Calu3 (cell line): ENCODE results near the gene IGFN1. TPM values are rescaled to one million over a fixed set of nuclear protein-coding genes. Genes with fewer than 3 reads are reported as not detected.

Experiments
- BruUV-seq: library from RNA; stranded (reverse); fragments of 400-500 nt; replicated peaks from 2 replicates; lab custom pipeline; 2021; lab: Mats Ljungman, UMichigan
- CTCF ChIA-PET: fragments of 300-600 bp; sonication (Branson Sonifier 250); formaldehyde crosslinking; loops from one replicate; lab custom pipeline; 2022; ENCODE audit warnings: antibody characterized with exemption; lab: Charles Lee
- DNase-seq: peaks from one replicate; pipeline ENCODE4 v3.0.0; 2022
- H3K27ac Mint-ChIP-seq: one replicate; pipeline ENCODE4 v1.8.0; 2022; ENCODE audit warnings: mixed read lengths; ENCODE audit not compliant: unreplicated experiment
- H3K27me3 Mint-ChIP-seq: one replicate; pipeline ENCODE4 v1.8.0; 2022; ENCODE audit warnings: mixed read lengths; ENCODE audit not compliant: unreplicated experiment
- H3K36me3 Mint-ChIP-seq: one replicate; pipeline ENCODE4 v1.8.0; 2022; ENCODE audit warnings: mild to moderate bottlenecking, moderate library complexity, mixed read lengths; ENCODE audit not compliant: insufficient read depth, unreplicated experiment
- H3K4me1 Mint-ChIP-seq: one replicate; pipeline ENCODE4 v1.8.0; 2022; ENCODE audit warnings: mild to moderate bottlenecking, low read depth, mixed read lengths; ENCODE audit not compliant: unreplicated experiment
- H3K4me3 Mint-ChIP-seq: one replicate; pipeline ENCODE4 v1.8.0; 2022; ENCODE audit warnings: mild to moderate bottlenecking, low read depth, moderate library complexity, mixed read lengths; ENCODE audit not compliant: unreplicated experiment
- H3K9me3 Mint-ChIP-seq: one replicate; pipeline ENCODE4 v1.8.0; 2022; ENCODE audit warnings: low read depth, mixed read lengths; ENCODE audit not compliant: unreplicated experiment
- intact Hi-C: fragments of 100-400 bp; cut with micrococcal nuclease; formaldehyde crosslinking; loops from one replicate; pipeline ENCODE4 v1.10.0; 2022; ENCODE audit not compliant: unreplicated experiment
- total RNA-seq: library from RNA; stranded (reverse); gene quantifications from 2 replicates; pipeline ENCODE4 v1.2.3, GENCODE V29; 2022
- TF ChIP-seq, protein P1 (sequence below): fragments of 200-600 bp; IDR thresholded peaks from one replicate; pipeline ENCODE4 v1.8.0; 2022; ENCODE audit warnings: antibody characterized with exemption; ENCODE audit not compliant: unreplicated experiment

Gene IGFN1
- total RNA-seq, 1 experiment from 2014 or later = not detected

- no TSS peak for BruUV-seq
- intact Hi-C loops = no loop called here
- H3K4me3 Mint-ChIP-seq = peak overlapping the region; percentile 92
Observed at GRCh38 chr1:201170533-201171062, 20.0 kb upstream of the IGFN1 start.

GRCh38 chr1:201171063-201172036, 19.3 kb upstream of the IGFN1 start:
- CTCF ChIA-PET = interaction anchor here (0.5 to 1.0 kb wide), 4 partner anchors 15 to 1700 kb away, joined by 3 read pairs; no protein-coding TSS in a partner anchor
- H3K27ac Mint-ChIP-seq = peak overlapping the region; percentile 88
- TF ChIP-seq, protein P1, sequence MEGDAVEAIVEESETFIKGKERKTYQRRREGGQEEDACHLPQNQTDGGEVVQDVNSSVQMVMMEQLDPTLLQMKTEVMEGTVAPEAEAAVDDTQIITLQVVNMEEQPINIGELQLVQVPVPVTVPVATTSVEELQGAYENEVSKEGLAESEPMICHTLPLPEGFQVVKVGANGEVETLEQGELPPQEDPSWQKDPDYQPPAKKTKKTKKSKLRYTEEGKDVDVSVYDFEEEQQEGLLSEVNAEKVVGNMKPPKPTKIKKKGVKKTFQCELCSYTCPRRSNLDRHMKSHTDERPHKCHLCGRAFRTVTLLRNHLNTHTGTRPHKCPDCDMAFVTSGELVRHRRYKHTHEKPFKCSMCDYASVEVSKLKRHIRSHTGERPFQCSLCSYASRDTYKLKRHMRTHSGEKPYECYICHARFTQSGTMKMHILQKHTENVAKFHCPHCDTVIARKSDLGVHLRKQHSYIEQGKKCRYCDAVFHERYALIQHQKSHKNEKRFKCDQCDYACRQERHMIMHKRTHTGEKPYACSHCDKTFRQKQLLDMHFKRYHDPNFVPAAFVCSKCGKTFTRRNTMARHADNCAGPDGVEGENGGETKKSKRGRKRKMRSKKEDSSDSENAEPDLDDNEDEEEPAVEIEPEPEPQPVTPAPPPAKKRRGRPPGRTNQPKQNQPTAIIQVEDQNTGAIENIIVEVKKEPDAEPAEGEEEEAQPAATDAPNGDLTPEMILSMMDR = peak; percentile 72
- TSS peak; percentile 89 for BruUV-seq
- H3K9me3 Mint-ChIP-seq = no peaks in the 10 kb centered on the region
- no peaks in the 10 kb centered on the region for H3K27me3 Mint-ChIP-seq
- peaks cover 20% of the 10 kb centered on the region for H3K36me3 Mint-ChIP-seq
- peak overlapping the region; percentile 92 for H3K4me3 Mint-ChIP-seq
- peak; percentile 86 for DNase-seq
- H3K4me1 Mint-ChIP-seq = peaks cover 20% of the 10 kb centered on the region
- intact Hi-C loops = no loop called here

More at GRCh38 chr1:201170533-201171062, 20.0 kb upstream of the IGFN1 start:
- CTCF ChIA-PET = interaction anchor here (0.5 to 1.0 kb wide), 4 partner anchors 15 to 1701 kb away, joined by 3 read pairs; no protein-coding TSS in a partner anchor
- DNase-seq = peak; percentile 99
- Mint-ChIP-seq H3K36me3 (peaks cover 20% of the 10 kb centered on the region), H3K27me3 (no peaks in the 10 kb centered on the region), H3K9me3 (no peaks in the 10 kb centered on the region), H3K27ac (peak overlapping the region; percentile 88), H3K4me1 (peaks cover 20% of the 10 kb centered on the region)
- TF ChIP-seq, protein P1 = no peak

DNA sequence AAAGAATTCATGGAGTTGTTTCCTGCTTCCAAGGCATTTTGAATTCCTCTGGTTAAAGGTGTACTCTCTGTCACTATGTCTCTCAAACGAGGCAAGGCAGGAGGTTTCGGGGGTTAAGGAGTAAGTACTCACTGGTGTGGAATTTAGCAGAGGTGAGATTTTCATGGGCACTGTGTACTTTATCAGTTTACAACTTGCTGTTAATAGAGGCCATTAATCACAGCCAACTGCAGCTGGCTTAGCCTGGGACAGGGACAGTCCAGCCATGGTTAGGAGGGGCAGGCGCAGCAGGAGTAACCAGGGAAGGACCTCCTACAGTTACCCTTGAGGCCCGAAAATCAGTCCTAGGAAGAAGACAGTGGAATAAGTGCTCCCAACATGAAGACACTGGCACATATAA, 18.3 kb upstream of the IGFN1 start:
- no peaks in the 10 kb centered on the region for H3K9me3 Mint-ChIP-seq
- H3K4me1 Mint-ChIP-seq = peaks cover 26% of the 10 kb centered on the region
- H3K27me3 Mint-ChIP-seq = no peaks in the 10 kb centered on the region
- intact Hi-C loops = no loop called here
- peaks cover 20% of the 10 kb centered on the region for H3K36me3 Mint-ChIP-seq
- peak overlapping the region; percentile 92 for H3K4me3 Mint-ChIP-seq
- no peak for DNase-seq
- TF ChIP-seq, protein P1 = no peak
- no TSS peak for BruUV-seq
- no peak overlapping the region for H3K27ac Mint-ChIP-seq
- CTCF ChIA-PET = no interaction called here

GRCh38 chr1:201172999-201173610, 17.5 kb upstream of the IGFN1 start:
- Mint-ChIP-seq H3K27me3 (peaks cover 4% of the 10 kb centered on the region), H3K4me1 (peaks cover 26% of the 10 kb centered on the region), H3K4me3 (no peak overlapping the region), H3K36me3 (peaks cover 20% of the 10 kb centered on the region), H3K9me3 (no peaks in the 10 kb centered on the region), H3K27ac (no peak overlapping the region)
- intact Hi-C loops = no loop called here
- TF ChIP-seq, protein P1 = no peak
- no peak for DNase-seq
- no TSS peak for BruUV-seq
- CTCF ChIA-PET = interaction anchor here (0.6 kb wide), 1 partner anchor 151 kb away, joined by 3 read pairs; no protein-coding TSS in a partner anchor
